Neural cell (in vitro differentiated cells): ENCODE measurements around the gene CLIP3.

Experiments used
- CTCF ChIP-seq: fragments of 450-650 bp; IDR thresholded peaks from 2 replicates; pipeline ENCODE4 v1.5.1; 2014; ENCODE audit warnings: antibody characterized with exemption, mild to moderate bottlenecking, moderate library complexity; ENCODE audit not compliant: poor library complexity, severe bottlenecking
- EP300 ChIP-seq: fragments of 450-650 bp; conservative IDR thresholded peaks from 2 replicates; pipeline ENCODE4 v1.6.1; 2014; ENCODE audit warnings: antibody characterized with exemption, mild to moderate bottlenecking, moderate library complexity; ENCODE audit not compliant: poor library complexity, severe bottlenecking
- EZH2 ChIP-seq: fragments of 200-600, 300-800 bp; shearing (Covaris generic), sonication (generic); IDR thresholded peaks from 2 replicates; pipeline ENCODE4 v1.6.1; 2014; ENCODE audit warnings: antibody characterized with exemption, low read length, borderline replicate concordance, mild to moderate bottlenecking; ENCODE audit not compliant: insufficient read depth, poor library complexity, severe bottlenecking
- RAD21 ChIP-seq: fragments of 450-650 bp; conservative IDR thresholded peaks from 2 replicates; pipeline ENCODE4 v1.6.1; 2014; ENCODE audit warnings: antibody characterized with exemption, mild to moderate bottlenecking, moderate library complexity
- REST ChIP-seq: IDR thresholded peaks from 2 replicates; pipeline ENCODE4 v1.6.1; 2012; ENCODE audit warnings: borderline replicate concordance
- SMC3 ChIP-seq: fragments of 450-650 bp; conservative IDR thresholded peaks from 2 replicates; pipeline ENCODE4 v1.6.1; 2014; ENCODE audit warnings: antibody characterized with exemption, mild to moderate bottlenecking, moderate library complexity; ENCODE audit not compliant: poor library complexity
- TAF1 ChIP-seq: IDR thresholded peaks from 2 replicates; pipeline ENCODE4 v1.6.1; 2012; ENCODE audit warnings: low read depth

GRCh38 chr19:36058481-36059179 lies 26.0 kb upstream of the CLIP3 start:
- TF ChIP-seq CTCF: no peak
- TF ChIP-seq EZH2: no peak
- TF ChIP-seq REST: no peak
- TF ChIP-seq SMC3: no peak
- no peak for TF ChIP-seq TAF1
- TF ChIP-seq EP300: no peak
- no peak for TF ChIP-seq RAD21
